Stimulated activated CD8-positive, alpha-beta memory T cell treated with anti-CD3 and anti-CD28 coated beads, Interleukin-12 subunit alpha, Interleukin-12 subunit beta, amount 100 ng/mL, for 1 hour (primary cell): ENCODE measurements around the gene APOL1.
"Not testable (repeated sequence)": the region's sequence is repeated elsewhere in the genome, so short reads cannot be mapped to it uniquely, and the experiment has no call there.

ENCODE experiments used
- DNase-seq: peaks from one replicate; pipeline ENCODE4 v3.0.0-alpha.2; 2020; ENCODE audit warnings: low read depth

Gene APOL1

DNA sequence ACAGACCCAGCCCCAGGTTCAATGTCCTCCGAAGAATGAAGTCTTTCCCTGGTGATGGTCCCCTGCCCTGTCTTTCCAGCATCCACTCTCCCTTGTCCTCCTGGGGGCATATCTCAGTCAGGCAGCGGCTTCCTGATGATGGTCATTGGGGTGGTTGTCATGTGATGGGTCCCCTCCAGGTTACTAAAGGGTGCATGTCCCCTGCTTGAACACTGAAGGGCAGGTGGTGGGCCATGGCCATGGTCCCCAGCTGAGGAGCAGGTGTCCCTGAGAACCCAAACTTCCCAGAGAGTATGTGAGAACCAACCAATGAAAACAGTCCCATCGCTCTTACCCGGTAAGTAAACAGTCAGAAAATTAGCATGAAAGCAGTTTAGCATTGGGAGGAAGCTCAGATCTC is 14.1 kb downstream of the APOL1 start:
- no peak for DNase-seq

DNA sequence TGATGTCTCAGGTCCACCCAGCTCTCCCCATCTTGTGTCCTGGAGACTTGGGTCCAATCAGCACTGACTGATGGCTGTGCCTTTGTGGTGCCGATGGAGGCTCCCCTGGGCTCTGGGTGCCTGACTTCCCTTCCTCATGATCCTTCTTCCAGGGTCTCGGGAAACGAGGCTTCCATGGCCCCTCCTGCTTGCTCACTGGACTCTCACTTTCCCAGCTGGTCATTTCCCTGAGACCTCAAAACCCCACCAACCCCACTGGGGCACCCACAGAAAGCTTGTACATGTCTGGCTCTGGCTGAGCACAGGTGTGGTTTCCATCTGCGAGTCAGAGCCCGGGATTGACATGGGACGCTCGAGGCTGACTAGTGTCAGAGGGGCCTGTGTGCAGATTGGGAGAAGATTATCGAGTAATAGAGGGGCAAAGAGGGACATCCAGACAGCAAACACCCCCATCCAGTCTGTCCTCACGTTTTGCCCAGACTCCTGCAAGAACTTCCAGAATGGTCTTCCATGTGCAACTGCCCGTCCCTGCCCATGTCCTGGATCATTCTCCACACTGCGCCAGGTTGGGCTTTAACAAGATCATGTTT is 15.1 kb downstream of the APOL1 start:
- DNase-seq = no peak

DNA sequence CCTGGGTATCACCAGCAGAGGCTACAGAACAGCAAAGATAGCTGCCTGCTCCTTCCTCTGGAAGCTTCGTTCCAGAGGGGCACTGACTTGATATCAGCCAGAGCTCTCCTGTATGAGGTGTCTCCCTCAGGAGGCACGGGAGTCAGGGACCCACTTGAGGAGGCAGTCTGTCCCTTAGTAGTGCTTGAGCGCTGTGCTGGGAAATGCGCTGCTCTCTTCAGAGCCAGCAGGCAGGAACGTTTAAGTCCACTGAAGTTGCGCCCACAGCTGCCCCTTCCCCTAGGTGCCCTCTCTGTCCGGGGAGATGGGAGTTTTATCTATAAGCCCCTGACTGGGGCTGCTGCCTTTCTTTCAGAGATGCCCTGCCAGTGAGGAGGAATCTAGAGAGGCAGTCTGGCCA is 18.3 kb downstream of the APOL1 start:
- not testable (repeated sequence) for DNase-seq

DNA sequence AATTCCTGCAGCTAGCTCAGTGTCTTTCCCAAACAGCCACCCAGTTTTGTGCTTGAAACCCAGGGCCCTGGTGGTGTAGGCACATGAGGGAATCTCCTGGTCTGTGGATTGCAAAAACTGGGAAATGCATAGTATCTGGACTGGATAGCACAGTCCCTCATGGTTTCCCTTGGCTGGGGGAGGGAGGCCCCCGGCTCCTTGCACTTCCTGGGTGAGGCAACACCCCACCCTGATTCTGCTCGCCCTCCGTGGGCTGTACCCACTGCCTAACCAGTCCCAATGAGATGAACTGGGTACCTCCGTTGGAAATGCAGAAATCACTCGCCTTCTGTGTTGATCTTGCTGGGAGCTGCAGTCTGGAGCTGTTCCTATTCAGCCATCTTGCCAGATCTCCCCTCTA is 19.0 kb downstream of the APOL1 start:
- not testable (repeated sequence) for DNase-seq

DNA sequence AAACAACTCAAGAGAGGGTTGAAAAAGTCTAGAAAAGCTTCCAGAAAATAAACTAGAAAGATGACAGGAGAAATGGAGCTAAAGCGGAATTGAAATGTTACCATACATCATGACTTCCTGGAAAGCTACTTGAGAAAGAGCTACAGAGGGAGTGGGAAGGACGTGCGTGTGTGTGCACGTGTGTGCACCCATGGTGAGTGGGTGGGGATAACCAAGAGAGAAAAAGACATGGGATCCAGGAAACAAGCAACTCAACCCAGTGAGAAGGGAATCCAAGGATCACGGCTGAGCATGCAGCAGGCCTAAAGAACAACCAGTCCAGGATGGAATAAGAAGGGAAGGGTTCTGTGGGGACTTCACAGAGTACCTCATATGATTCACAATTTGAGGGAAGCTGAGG is 21.6 kb downstream of the APOL1 start:
- no peak for DNase-seq

DNA sequence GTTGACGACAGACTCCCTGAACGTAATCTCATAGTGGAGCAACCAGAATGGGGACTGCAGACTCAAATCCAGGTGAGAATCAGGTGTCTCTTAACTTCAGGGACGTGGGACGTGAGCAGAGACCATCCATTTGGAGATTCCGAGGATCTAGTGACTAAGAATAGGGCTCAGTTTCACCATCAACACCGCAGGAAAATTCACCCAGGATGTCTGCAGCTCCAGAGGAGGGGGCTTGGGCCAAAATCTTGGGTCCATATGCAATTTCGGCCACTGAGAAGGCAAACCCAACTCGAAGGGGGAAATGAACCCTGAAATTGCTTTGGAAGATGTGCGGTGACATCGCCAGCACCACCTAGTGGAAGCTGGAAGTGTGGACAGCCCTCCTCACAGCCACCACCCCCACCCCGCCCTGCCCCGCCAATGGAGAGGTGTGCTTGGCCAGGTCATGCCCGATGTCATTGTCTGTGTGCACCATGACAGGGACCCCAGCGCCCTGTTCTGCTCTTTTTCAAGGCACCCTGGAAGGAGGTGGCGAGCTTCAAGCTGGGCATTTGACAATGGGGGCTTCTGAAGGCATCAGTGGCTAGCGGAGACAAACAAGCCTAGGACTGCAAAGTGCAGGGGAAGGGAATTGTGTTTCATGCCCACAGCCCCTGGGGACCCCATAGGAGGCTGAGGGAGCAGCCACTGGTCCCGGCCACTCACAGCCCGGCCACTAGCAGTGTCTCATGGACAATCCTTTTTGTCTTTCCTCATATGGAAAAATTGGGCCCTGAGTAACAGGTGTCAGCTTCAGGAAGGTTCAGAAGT is 24.8 kb downstream of the APOL1 start:
- DNase-seq = peak; percentile 26

DNA sequence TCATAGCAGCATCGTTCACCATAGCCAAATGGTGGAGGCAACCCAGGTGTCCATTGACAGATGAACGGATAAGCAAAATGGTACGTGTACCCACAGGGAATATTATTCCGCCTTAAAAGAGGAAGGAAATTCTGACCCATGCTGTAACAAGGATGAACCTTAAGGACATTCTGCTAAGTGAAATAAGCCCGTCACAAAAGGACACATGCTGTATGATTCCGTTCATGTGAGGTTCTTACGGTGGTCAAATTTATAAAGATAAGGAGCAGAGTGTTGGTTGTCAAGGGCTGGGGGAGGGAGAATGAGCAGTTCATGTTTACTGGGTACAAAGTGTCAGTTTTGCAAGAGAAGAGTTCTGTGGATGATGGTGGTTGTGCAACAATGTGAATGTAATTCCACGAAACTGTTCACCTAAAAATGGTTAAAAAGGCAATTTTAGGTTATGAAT is 26.3 kb downstream of the APOL1 start:
- no peak for DNase-seq

DNA sequence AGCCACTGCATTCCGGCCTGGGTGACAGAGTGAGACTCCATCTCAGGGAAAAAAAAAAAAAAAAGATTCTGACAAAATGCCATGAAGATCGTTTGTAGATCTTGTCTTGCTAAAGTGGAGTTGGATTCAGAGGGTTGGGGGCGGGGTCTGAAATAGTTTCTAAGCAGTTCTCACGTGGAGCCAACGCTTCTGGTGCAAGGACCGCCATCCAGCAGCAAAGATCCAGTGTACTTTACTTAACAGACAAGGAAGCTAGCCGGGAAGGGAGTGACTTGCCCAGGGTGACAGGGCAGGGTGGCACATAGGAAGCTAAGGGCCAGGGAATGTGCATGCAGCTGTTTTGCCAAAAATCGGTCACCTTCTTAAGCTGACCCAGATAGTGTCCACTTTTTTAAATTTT is 27.4 kb downstream of the APOL1 start:
- DNase-seq = no peak

DNA sequence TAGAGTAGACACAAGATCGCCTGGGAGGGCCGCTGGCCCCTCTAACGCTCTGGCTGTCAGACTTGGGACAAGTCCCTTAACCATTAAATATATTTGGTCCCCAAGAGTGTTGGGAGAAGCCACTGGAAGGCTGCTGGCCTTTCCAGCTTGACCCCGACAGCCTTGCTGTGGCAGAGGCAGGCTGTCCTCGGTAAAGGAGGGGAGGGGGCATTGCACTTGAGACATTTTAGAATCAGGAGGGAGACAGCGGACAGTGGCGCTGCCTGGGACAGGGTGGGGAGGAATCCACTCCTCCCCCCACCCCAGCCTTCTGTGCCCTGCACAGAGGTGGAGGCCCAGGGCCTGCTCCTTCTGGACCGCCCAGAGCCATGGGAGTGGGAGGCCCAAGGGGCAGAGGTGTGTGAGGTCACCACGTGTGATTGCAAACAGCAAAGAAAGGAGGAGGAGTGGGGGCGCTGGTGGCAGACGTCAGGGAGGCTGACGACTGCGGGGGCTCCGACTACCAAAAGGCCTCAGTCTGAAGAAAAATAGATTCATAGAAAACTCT is 28.9 kb downstream of the APOL1 start:
- no peak for DNase-seq

DNA sequence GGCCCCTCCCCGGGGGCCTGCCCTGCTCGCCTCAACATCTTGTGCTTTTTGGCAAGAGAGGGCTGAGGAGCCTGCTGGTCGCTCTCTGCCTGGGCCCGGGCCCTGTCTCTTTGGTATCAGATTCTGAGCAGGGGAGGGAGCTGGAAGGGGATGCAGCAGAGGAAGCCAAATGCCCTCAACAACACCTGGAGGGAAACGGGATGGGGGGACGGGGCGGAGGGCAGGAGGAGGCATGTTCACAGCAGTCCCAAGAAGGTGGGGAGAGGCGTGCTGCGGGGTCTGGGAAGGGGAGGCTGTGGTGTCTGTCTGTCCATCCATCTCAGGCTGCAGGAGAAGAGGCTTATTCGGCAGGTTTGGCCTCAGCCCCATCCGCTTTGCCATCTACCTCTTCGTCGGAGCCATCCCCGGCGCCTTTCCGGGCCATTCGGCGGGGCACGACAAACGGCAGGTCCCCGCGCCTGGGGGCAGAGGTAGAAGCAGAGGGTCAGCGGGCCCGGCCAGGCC is 29.4 kb downstream of the APOL1 start:
- DNase-seq = no peak

DNA sequence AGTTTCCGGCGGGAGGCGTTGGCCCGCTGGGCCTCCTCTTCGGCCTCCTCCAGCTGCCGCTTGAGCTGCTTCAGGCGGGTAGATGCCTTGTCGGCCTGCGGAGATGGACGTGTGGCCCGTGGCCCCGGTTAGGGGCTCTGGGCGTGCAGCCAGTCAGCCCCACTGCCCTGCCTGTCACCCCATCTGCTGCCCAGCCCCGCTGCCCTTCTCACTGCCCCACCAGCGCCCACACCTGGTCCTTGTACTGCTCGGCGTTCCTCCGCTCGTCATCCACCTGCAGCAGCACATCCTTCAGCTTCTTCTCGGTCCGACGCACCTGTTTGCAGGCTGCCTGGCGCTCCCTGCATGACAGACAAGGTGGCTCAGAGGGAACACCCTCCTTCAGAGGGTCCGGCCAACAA is 31.2 kb downstream of the APOL1 start:
- no peak for DNase-seq

DNA sequence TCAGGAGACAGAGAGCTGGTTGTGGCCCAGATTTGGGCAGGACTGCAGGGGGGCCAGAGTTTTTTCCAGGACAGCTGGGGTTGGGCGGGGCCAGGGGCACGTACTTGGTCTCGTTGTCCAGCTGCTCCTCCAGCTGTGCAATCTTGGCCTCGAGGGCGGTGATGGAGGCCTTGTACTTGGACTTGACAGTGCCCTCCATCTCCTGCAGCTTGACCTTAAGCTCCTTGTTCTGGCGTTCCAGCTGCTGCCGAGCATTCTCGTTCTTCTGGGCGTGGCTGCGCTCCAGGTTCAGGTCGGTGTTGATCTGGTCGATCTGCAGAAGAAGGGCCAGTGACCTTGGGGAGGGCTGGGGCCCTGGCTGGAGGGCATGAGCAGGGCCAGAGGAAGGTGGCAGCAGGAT is 32.1 kb downstream of the APOL1 start:
- no peak for DNase-seq

DNA sequence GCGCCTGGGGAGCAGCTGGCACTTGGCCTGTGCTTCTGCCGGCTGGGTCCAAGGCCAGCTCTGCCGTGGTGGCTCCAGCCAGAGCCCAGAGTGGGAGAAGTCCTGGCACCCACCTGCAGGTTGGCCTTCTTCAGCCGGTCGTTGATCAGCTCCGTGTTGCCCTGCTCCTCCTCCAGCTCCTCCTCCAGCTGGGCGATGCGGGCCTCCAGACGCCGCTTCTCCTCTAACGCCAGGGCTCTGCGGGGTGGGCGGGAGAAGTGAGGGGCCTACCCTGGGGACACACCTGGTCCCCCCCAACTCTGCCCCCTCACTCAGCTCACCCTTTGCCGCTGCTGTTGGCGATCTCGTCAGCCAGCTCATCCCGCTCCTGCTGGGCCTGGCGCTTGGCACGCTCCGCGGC is 32.6 kb downstream of the APOL1 start:
- DNase-seq = no peak

DNA sequence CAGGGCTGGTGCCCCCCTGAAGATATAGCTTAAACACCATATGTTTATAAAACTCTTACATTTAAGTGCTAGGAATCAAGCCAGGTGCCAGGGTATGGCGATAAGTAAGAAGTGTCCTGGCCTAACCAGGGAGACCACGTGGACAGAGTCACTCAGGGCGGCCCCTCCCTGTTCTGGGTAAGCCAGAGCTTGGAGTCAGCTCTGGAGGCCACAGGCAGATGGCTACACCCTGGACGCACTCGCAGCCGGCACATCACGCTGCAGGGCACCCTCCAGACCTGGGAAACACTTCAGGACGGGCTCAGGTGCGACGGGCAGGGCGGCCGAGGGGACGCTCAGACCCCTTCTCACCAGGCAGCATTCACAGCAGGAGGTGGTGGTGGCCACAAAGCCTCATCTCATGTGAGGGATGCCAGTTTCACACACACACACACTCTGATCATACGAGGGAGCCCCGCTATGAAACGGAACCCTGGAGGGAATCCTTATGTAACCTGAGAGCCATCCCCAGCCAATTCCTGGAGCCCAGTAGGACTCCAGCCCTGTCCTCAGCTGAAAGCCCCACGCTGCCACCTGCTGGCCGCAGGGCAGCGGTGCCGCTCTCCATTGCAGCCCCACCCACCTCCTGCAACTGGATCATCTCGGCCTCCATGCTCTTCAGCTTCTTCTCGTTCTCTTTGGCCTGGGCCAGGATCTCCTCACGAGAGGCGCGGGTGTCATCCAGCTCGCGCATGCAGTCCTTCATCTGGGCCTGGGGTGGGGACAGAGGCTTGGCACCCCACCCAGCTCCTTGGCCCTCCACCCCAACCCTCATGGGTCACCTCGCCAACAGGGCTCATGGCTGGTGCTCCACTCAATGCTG is 33.4 kb downstream of the APOL1 start:
- DNase-seq = peak; percentile 44

DNA sequence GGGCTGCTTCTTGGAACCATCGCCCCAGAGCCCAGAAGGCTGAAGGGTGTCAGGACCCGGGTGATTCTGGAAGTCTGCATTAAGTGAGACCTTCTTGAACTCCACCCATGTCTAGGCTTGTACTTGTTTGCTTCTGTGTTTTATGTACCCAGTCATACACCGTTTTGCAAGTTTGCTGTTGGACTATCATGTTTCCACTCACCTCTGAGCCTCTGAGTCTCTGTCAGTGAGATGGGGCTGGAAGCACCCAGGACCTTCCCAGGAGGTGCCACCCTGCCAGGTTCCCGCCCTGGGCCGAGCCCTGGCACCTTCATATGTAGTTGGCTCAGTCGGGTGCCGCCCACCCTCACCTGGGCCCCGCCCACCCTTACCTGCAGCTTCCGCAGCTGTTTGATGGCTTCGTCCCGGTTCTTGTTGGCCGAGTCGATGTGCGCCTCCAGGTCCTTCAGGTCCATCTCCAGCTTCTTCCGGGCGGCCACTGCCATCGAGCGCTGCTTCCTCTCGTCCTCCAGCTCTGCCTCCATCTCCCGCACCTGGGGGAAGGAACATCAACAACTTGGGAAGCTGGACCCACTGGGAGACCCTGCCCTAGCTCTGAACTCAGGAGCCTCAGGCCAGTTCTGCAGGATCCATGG is 35.1 kb downstream of the APOL1 start:
- no peak for DNase-seq

DNA sequence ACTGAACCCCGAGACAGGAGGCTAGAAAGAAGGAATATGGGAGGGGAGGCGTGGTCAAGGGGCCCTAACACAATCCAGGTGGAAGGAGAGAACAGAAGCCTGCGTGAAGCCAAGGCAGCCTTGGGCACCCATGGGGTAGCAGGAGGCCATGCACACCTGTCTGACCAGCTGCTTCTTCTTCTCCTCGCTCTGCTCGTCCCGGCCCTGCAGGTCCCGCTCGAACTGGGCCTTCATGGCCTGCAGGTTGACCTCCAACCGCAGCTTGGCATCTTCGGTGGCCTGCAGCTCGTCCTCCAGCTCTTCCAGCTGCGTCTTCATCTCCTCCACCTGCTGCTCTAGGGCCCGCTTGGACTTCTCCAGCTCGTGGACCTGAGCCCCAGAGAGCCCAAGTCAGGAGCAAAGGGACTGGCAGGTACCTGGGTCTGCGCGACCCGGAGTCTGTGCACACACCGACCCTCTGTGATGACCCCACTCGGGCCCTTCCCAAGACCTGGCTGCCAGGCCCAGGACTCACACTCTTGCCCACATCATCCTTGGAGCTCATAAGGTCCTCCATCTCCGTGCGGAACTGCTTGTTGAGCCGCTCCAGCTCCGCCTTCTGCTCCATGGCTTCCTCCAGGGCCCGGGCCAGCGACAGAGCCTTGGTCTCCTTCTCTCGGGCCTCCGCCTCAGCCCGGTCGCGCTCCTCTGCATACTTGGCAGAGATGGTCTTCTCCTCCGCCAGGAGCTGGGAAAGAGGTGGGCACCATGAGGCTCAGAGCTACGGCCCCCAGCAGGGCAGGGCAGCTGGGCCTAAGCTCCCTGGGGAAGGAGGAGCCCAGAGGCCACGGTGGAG is 35.9 kb downstream of the APOL1 start:
- DNase-seq = no peak

DNA sequence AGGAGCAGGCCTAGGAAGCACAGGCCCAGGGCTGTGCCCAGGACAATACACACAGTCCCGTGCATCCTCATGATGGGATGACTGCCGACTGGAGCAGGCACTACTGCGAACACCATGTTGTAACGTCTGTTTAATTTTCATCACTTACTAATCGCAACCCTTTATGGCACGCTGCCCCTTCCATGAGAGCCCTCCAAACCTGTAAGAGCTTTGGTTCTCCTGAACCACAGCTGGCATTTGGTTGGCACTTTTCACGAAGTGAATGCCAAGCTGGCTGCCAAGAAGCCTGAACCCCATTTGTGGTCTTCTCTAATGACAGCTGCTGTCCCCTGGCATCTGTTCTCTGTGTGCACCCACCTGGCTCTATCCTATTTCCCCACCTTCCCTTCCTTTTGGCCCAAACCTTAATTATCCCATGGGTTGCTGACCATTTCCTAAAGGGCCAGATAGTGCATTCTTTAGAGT is 36.5 kb downstream of the APOL1 start:
- no peak for DNase-seq

DNA sequence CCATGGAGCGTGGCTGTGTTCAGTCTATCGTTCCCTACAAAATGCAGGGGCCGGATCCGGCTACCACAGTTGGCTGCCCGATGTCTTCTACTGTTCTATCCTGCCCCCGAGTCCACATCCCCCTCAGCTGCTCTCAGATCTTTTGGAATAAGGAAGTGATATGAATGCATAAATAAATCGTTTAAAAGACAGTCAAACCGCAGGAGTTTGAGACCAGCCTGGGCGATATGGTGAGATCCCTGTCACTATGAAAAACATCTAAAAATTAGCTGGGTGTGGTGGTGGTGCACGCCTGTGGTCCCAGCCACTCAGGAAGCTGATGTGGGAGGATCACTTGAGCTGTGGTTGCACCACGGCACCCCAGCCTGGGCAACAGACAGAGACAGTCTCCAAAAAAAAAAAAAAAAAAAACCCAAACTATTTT is 37.0 kb downstream of the APOL1 start:
- peak; percentile 18 for DNase-seq

DNA sequence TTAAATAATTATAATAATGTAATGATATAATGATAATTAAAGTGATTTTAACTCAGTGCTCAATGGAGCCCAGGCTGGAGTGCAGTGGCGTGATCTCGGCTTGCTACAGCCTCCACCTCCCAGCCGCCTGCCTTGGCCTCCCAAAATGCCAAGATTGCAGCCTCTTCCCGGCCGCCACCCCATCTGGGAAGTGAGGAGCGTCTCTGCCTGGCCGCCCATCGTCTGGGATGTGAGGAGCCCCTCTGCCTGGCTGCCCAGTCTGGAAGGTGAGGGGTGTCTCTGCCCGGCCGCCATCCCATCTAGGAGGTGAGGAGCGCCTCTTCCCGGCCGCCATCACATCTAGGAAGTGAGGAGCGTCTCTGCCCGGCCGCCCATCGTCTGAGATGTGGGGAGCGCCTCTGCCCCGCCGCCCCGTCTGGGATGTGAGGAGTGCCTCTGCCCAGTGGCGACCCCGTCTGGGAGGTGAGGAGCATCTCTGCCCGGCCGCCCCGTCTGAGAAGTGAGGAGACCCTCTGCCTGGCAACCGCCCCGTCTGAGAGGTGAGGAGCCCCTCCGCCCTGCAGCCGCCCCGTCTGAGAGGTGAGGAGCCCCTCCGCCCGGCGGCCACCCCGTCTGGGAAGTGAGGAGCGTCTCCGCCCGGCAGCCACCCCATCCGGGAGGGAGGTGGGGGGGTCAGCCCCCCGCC is 37.6 kb downstream of the APOL1 start:
- not testable (repeated sequence) for DNase-seq
